Urothelium cell line (cell line): ENCODE data around the gene ZFX.
A peak's percentile ranks its signal among the peaks of the same experiment; 100 is the strongest.

Source experiments
- DNase-seq: peaks from one replicate; pipeline ENCODE4 v3.0.0; 2011; ENCODE audit warnings: low spot score, mixed read lengths
- FAIRE-seq: peaks from 2 replicates; lab custom pipeline; 2011; peaks lifted over from hg19 to GRCh38; lab: Jason Lieb, UNC

The ZFX gene

DNA sequence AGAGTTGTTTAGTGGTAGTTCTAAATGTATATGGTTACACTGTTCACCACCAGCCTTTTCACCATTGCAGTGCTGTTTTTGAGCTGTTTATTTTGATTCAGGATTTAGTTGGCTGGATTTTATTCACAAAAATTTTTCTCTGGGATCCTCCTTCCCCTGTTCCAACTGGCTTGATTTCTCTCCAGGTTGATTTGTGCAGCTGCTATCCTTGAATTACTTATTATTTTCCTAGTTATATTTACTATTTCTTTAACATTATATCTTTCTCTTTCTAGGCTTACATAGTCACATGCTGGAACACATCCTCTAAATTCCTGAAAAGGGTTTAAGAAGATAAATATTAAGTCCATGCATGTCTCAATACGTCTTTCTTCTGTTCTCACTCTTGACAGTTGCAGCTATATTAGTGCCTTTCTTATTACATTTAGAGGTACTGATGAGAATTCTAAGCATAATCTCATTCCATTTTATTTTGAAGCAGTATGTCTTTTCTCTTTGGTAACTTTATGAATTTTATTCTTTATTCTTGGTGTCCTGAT is 82.2 kb downstream of the ZFX start:
- DNase-seq (no peak), FAIRE-seq (no peak)

DNA sequence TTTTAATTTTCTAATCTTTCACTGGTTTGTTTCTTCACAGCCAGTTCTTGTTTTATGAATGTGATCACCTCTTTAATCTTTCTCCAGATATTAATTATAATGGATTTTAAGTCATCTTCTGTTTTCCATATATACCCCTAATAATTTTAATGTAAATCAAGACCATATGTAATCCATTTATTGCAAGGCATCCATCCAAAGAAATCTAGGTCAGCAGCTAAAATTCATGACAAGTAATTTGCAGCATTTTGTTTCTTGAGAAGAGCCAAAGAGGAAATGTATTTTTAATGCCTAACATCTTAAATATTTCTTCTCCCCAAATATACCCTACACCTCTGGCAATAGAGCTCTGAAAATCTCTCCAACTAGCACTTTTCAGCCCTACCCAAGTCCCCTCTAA is 83.3 kb downstream of the ZFX start:
- FAIRE-seq = no peak

DNA sequence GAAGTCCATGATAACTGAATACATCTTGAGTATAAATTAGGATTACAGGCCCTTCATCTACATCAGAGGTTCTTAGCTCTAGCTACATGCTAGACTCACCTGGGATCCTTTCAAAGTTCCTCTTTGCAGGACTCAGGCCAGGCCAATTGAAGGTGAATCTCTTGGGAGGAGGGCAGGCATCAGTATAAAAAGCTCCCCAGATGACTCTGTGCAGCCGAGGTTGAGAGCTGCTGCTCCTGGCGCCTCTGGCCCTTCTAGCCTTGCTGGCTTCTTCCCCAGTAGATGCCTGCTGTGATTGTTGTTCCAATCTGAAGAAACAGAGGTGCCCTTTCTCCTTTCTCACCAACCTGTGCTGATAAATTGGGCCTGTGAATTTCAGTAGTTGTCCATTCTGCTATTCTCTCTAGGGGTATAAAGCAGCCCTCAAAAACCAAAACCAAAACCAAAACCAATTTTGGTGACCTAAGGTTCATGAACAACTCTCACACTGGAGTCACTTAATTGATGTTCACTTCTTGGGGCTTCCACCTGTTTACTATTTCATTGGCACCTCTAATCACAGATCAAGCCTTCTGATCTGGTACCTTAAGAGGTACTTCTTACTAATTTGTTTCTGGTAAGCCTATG is 85.7 kb downstream of the ZFX start:
- FAIRE-seq (no peak), DNase-seq (no peak)

More for the DNA sequence above, 83.3 kb downstream of the ZFX start:
- DNase-seq = no peak

DNA sequence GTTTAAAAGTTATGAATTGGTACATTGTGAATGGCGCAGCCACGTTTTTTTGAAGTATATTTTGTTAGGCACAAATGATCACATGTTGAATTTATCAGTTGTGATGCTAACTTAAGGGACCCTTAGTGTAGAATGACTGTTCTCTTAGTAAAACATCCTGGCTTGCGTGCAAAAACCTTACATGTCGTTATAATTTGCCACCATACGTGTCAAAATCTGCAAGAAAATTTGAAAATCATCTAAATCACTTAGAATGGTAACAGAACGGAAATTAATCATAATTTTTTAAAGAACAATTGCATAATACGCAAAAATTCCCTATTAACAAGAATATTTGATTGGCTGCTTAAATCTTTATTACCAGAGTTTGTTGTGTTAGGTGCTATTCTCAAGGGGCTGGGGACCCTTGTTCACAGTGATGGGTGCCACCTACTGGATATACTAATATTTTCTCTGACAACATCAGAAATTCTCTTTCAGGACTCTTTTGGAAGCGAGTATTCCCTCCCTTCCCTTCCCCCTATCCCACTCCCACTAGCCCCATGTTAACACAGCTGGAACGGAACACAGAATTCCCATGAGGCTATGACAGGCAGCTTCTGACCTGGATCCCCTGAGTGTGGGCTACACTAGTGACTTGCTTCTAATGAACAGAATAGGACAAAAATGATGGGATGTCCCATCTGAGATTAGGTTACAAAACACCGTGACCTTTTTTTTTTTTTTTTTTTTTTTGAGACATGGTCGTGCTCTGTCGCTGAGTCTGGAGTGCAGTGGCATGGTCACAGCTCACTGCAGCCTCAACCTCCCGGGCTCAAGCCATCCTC is 92.5 kb downstream of the ZFX start:
- FAIRE-seq (no peak), DNase-seq (peak; percentile 6)

DNA sequence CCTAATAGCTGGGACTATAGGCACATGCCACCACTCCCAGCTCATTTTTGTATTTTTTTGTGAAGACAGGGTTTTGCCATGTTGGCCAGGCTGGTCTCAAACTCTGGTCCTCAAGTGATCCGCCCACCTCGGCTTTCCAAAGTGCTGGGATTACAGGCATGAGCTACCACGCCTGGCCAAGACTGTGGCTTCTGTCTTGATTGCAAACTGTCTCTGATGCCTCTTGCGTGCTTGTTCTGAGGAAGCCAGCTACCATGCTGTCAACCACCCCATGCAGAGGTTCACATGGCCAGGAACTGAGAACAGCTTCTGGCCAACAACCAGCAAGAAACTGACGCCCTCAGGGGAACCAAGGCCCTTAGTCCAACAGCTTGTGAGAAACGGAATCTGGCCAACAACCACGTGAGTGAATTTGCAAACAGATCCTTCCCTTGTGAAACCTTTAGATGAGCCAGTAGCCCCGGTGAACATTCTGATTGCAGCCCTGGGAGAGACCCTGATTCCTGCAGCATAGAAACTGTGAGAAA is 93.2 kb downstream of the ZFX start:
- no peak for DNase-seq

DNA sequence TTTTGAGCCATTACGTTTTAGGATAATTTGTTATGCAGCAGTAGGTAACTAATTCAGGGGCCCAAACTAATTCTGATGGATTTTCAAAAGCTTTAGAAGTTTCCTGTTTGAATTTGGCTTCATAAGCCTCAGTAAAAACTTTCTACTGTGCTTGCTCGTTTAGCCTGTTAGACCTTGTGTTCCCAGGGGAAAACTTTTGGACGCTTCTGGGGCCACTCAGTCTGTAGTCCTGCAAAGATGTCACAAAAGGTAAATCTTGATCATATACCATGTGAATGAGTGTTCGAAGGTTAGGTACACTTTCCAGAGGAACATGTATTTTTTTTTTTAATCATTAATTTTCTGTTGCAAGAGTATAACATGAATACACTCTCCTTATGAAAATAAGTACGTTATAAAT is 93.7 kb downstream of the ZFX start:
- FAIRE-seq (no peak), DNase-seq (no peak)

More for the DNA sequence above, 93.2 kb downstream of the ZFX start:
- FAIRE-seq = no peak

DNA sequence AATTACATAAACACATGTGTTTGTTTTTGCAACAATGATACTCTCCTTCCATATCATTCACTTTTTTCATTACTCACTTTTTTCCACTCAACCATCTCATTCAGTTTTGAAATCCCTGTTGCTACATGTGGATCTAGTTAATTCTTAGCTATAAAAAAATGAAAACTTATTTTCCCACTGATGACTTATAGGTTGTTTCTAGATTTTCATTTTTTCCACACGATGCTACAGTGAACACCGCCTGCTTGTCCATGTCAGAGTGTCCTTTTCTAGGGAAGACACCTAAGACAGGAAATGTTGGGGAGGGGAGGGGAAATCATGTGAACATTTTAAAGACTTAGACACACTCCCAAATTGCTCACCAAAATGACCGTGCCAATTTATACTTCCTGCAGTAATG is 94.2 kb downstream of the ZFX start:
- no peak for FAIRE-seq
- DNase-seq = no peak

DNA sequence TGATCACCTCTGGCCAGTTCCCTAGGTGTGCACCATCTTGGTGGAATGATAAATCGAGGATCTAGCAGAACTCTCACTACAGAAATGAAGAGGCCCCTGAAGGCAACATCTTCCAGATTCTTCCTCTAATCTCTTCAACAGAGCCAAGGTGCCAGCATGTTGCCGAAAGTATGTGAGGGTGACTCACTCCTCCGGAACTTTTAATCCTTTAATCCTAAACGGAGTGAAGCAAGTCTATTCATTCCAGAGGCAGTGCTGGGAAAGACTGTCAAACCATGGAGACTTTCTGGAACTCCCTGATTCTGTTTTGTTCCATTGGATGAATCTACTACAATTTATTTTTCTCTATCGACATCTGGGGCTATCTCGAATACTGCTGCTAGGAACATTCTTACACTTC is 95.7 kb downstream of the ZFX start:
- FAIRE-seq = no peak

DNA sequence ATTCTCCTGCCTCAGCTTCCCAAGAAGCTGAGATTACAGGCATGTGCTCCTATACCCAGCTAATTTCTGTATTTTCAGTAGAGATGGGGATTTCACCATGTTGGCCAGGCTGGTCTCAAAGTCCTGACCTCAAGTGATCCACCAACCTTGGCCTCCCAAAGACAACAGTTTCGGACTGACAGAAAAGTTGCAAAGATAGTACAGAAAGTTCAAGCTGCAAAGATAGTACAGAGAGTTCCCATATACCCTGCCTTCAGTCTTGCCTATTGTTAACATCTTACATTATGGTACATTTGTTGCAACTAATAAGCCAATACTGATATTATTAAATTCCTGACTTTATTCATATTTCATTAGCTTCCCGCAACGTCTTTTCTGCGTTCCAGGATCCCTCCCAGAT is 98.5 kb downstream of the ZFX start:
- DNase-seq = no peak
- no peak for FAIRE-seq

More for the DNA sequence above, 95.7 kb downstream of the ZFX start:
- peak; percentile 5 for DNase-seq

DNA sequence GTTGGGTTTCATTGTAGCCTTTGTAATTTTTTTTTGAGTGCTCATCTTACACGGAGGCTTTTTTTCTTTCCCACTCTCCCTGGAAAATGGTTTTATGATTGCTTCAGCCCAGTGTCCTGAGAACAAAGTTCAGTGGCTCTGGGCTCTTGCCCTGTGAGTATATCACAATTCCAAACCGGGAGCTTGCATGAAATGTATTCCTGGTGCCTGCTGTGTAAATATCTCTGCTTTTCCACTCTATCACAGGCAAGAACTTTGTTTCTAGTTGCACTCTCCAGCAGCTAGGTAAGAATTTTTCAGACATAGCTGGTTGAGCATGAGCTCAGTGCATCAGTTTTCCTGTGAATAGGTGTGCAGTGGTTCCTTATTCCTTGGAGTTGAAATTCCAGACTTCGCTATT is 103.5 kb downstream of the ZFX start:
- FAIRE-seq (no peak), DNase-seq (no peak)

DNA sequence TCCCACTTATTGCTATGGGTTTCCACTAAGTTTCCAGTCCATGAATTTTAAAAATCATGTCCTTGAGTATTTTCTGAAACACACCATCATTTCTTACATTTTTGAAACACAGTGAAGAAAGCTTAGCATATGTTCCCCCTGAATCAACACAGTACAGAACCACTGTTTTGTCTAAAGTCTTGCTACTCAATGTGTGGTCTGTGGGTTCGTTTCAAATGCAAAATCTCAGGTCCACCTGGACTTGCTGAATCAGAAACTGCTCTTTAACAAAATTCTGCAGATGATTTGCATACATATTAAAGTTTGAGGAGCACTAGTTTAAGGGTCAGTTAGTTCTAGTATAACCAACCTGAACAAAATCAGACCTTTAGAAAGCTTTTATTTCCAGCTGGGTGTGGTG is 103.9 kb downstream of the ZFX start:
- DNase-seq (no peak), FAIRE-seq (no peak)

DNA sequence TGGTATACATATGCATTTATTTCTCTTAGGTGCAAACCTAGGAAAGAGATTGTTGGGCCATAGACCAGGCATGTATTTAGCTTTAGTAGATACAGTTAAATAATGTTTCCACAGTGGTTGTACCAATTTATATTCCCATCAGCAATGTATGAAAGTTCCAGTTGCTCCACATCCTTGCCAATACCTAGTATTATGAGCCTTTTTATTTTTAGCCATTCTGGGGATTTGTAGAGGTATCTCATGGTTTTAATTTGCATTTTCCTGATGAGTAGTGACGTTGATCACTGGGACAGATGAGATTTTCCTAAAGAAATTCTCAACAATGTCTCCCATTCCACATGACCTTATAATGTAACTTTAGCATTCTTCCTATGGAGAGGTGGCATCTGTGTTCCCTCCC is 107.5 kb downstream of the ZFX start:
- DNase-seq = no peak
- FAIRE-seq = no peak

DNA sequence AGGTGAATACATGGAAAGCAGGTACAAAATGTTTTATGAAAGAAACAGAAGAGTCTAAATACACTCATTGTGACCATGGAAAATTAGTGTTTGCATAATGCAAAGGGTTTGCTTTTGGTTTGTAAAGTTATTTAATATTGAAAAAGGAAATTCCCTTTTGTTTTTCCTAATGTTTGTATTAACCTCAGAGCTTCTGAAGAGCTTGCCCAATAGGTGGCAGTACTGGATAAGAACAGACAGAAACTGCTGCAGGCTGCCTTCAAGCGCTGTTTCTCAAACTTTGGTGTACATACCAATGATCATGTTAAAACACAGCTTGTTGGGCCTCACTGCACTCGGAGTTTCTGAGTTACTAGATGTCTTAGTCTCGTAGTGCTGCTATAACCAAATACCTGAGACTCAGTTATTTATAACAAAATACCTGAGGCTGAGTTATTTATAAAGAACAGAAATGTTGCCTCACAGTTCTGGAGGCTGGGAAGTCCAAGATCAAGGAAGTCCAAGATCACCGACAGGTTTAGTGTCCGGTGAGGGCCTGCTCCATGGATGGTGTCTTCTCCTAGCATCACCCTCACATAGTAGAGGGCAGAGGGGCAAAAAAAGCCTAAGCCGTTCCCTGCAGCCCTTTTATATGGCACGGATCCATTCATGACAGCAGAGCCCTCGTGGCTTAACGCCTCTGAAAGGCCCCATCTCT is 110.2 kb downstream of the ZFX start:
- DNase-seq (peak; percentile 15), FAIRE-seq (no peak)

DNA sequence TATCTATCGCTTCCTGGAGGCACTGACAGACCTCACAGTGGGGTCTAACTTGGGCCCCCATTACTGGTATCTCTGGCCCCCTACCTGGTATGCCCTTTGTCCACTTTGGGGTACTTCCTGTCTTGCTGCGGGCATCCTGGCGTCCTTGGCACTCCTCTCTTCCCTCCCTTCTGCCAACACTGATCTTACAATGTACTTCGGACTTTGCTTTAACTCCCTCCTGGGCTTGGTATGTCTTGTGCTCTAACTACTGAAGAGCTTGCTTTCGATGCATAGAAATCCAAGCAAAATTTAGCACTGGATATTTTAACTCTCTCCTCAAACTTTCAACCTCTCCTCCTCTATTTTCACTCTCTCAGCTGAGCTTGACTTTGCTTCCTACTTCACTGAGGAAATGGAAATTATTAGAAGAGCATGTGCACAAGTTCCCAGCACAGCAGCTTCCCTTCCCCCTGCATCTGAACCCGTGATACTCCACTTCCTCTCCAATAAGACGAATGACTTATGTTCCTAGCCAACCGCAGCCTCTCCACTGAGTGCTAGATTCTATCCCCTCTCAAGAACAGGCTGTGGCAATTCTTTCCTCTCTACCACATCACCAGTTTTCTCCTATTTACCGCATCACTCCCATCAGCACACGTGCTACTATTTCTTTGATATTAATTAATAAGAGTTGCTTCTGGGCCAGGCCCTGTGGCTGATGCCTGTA is 111.5 kb downstream of the ZFX start:
- DNase-seq (no peak), FAIRE-seq (no peak)

DNA sequence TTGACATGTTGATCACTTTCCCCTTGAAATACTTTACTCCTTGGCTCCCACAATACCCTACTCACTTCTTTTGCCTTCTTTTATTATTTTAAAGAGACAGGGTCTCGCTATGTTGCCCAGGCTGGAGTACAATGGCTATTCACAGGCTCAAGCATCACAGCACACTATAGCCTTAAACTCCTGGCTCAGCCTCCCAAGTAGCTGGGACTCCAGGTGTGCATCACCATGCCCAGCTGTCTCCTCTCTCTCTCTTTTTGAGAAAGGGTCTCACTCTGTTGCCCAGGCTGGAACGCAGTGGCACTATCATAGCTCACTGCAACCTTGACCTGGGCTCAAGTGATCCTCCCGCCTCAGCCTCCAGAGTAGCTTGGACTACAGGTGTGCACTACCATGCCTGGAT is 112.8 kb downstream of the ZFX start:
- DNase-seq (no peak), FAIRE-seq (no peak)

DNA sequence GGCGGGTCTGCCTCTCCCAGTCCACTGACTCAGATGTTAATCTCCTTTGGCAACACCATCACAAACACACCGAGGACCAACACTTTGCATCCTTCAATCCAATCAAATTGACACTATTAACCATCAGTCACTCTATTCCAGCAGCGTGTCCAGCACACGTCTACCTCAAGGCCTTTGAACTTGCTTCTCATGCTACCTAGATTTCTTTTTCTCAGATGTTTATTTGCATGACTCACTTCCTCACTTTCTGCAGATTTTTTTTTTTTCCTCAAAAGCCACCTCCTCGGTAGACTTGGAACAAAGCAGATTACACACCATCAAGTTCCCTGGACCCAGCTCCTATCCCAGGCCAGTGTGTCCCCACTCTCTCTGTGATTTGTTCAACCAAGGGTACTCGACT is 114.9 kb downstream of the ZFX start:
- no peak for FAIRE-seq
- peak; percentile 4 for DNase-seq
